Cardiac septum (tissue), 1 donor: Measurements from ENCODE around the gene ACVRL1. TPM values are rescaled to one million over a fixed set of nuclear protein-coding genes. Genes with fewer than 3 reads are reported as not detected.

ENCODE experiments used
- DNase-seq: peaks from one replicate; pipeline ENCODE4 v3.0.0-alpha.2; 2020; ENCODE audit warnings: low spot score
- intact Hi-C: fragments of 100-400 bp; cut with DNase I; formaldehyde crosslinking; loops from one replicate; pipeline ENCODE4 v1.14.0; 2022
- total RNA-seq: library from RNA; stranded (reverse); fragmentation: NEBNext Ultra II Directional; extraction: Animal tissue kit (Norgen Biotek cat#: 25700); gene quantifications from one replicate; pipeline ENCODE4 v1.2.1, GENCODE V29; 2021
- donor health status: DM: no; HTN: no; CAD: no.

ACVRL1 gene
- total RNA-seq, 1 donor from 2014 or later, result 31.1 TPM

- no peak for DNase-seq
- intact Hi-C loops, result no loop called here
Measured at GRCh38 chr12:51925346-51926063, 18.2 kb downstream of the ACVRL1 start.

- peak; percentile 50 for DNase-seq
- intact Hi-C loops, result no loop called here
Measured at GRCh38 chr12:51926064-51926632, 18.8 kb downstream of the ACVRL1 start.

- DNase-seq, result peak; percentile 39
- intact Hi-C loops, result no loop called here
Measured at GRCh38 chr12:51926718-51927117, 19.4 kb downstream of the ACVRL1 start.

- peak; percentile 10 for DNase-seq
- intact Hi-C loops, result no loop called here
Measured at GRCh38 chr12:51932218-51933076, 25.1 kb downstream of the ACVRL1 start.

- peak; percentile 29 for DNase-seq
- intact Hi-C loops, result no loop called here
Measured at GRCh38 chr12:51934080-51934479, 26.8 kb downstream of the ACVRL1 start.

- intact Hi-C loops, result no loop called here
- DNase-seq, result peak; percentile 27
Measured at GRCh38 chr12:51937926-51938325, 30.6 kb downstream of the ACVRL1 start.

- intact Hi-C loops, result no loop called here
- peak; percentile 47 for DNase-seq
Measured at GRCh38 chr12:51938726-51939125, 31.4 kb downstream of the ACVRL1 start.

- intact Hi-C loops, result no loop called here
- no peak for DNase-seq
Measured at GRCh38 chr12:51941011-51941581, 33.8 kb downstream of the ACVRL1 start.

GRCh38 chr12:51941604-51942003 is 34.3 kb downstream of the ACVRL1 start:
- intact Hi-C loops, result no loop called here

GRCh38 chr12:51942056-51942455 is 34.8 kb downstream of the ACVRL1 start:
- intact Hi-C loops, result no loop called here
- no peak for DNase-seq

More at GRCh38 chr12:51941604-51942003, 34.3 kb downstream of the ACVRL1 start:
- no peak for DNase-seq

- intact Hi-C loops, result no loop called here
- no peak for DNase-seq
Measured at GRCh38 chr12:51942501-51943000, 35.2 kb downstream of the ACVRL1 start.

- no peak for DNase-seq
- intact Hi-C loops, result no loop called here
Measured at GRCh38 chr12:51943346-51943745, 36.0 kb downstream of the ACVRL1 start.

- DNase-seq, result no peak
- intact Hi-C loops, result no loop called here
Measured at GRCh38 chr12:51944608-51945233, 37.4 kb downstream of the ACVRL1 start.

GRCh38 chr12:51947246-51947996 is 40.1 kb downstream of the ACVRL1 start:
- intact Hi-C loops, result no loop called here
- no peak for DNase-seq

- intact Hi-C loops, result no loop called here
- no peak for DNase-seq
Measured at GRCh38 chr12:51948066-51948465, 40.8 kb downstream of the ACVRL1 start.

- intact Hi-C loops, result no loop called here
Measured at GRCh38 chr12:51949342-51950030, 42.2 kb downstream of the ACVRL1 start.

GRCh38 chr12:51950682-51951198 is 43.4 kb downstream of the ACVRL1 start:
- DNase-seq, result no peak
- intact Hi-C loops, result no loop called here

More at GRCh38 chr12:51949342-51950030, 42.2 kb downstream of the ACVRL1 start:
- DNase-seq, result no peak
